HG03097 (cell line): ENCODE results near the gene GIPC3.

ENCODE experiments used
- ATAC-seq: cut with Tn5 transposase; IDR thresholded peaks from one replicate; pipeline ENCODE4 v1.9.1; 2021; ENCODE audit not compliant: unreplicated experiment, low FRiP score

The GIPC3 gene, protein sequence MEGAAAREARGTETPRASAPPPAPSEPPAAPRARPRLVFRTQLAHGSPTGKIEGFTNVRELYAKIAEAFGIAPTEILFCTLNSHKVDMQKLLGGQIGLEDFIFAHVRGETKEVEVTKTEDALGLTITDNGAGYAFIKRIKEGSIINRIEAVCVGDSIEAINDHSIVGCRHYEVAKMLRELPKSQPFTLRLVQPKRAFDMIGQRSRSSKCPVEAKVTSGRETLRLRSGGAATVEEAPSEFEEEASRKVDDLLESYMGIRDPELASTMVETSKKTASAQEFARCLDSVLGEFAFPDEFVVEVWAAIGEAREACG

DNA sequence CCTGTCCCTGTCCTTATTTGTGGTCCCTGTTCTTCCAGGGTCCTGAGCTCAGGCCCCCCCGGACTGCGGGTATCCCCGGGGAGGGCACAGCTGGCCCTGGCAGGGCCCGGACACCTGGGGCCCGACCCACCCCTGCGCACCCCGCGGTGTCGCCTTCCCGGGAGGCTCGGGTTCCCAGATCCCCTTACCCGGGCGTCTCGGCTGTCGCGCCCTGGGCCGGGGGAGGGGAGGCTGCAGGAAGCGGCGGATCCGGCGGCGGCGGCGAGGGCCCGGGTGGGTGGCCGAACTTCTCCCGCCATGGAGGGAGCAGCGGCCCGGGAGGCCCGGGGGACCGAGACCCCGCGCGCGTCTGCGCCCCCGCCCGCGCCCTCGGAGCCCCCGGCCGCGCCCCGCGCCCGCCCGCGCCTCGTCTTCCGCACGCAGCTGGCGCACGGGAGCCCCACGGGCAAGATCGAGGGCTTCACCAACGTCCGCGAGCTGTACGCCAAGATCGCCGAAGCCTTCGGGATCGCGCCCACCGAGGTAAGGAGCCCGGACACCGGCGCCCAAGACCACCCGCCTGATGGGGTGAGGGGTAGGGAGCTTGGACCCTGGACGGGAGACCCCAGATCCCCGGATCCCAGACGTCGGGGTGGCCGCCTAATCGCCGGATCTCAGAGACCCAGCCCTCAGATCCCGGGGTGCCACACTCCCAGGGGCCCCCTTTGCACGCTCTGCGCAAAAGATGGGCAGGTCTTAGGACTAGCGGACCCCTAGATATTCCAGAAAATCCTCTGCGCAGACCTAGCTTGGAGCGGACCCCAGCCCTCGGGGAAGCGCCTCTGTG lies at the start of gene GIPC3:
Gene GIPC3 (plus strand): TSS at position 178 of the 826 bp plus-strand sequence. CDS start 120 bp downstream, at position 298.
- no peak for ATAC-seq

DNA sequence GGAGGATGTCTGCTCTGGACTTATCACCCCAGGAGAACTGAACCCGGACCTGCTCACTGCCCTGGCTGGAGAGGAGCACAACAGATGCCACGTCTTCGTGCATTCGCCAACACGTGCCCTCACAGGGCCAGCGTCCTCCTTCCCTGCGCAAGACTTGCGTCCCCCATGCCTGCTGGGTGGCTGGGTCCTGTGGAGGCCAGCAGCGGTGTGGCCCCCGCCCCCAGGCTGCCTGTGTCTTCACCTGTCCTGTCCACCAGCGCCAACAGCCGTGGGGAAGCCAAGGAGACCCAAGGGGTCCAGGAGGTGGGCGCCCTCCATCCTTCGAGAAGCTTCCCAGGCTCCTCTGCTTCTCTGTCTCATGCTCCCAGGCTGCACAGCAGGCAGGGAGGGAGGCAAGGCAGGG lies 49.7 kb upstream of the GIPC3 start:
- ATAC-seq = no peak

DNA sequence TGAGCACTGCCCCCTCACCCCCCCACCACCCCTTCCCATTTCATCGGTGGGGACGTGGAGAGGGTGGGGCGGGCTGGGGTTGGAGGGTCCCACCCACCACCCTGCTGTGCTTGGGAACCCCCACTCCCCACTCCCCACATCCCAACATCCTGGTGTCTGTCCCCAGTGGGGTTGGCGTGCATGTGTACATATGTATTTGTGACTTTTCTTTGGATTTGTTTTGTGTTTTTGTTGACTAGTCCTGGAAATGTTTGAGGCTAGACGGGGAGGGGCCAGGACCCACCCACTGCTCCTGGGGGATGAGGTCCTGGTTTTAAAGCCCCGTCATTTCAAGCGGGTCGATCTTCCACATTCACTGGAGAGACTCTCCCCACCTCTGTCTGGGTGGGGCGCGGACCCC lies 49.3 kb upstream of the GIPC3 start:
- no peak for ATAC-seq

DNA sequence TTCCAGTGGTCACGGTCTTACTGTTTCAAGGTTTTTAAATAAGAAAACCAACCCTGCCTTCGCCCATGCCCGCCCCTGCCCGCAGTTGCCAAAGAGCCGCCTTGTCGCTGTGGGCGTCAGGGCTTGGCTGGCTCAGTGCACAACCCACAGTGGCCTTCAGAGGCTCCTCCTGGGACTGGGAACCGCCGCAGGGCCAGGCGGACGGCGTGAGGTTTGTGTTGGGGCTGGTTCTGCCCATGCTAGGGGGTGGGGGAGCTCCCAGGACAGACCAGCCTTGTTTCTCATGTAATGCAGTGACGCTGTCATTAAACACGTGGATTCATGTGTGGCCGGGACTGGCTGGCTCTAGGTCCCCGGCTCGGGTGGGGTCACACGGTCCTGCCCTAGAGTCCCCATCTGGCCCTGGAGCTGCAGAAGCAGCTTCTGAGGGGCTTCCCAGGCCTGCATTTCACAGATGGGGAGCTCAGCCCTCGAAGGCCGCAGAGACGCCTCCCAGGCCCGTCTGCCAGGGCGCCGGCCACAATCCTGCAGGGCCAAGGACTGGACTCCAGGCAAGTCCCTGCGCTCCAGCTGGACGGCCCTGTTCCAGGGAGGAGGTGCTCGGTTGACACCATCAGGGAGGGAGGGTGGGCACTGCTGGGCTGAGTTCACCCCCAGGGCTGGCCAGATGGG lies 48.7 kb upstream of the GIPC3 start:
- no peak for ATAC-seq

DNA sequence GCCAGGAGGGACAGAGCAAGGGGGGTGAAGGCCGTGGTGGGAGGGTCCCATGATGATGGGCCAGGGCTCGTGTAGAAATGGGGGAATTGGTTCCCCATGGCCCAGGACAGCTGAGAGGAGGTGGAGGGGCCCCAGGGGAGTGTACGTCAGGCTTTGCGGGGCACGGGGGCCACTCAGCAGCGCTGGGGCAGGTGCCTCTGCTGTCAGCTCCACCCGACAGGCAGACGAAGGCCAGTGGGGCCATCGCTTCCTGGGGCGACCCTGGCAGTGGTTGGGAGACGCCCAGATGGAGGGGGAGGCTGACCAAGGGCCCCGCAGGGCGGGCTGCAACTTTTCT lies 48.2 kb upstream of the GIPC3 start:
- no peak for ATAC-seq

DNA sequence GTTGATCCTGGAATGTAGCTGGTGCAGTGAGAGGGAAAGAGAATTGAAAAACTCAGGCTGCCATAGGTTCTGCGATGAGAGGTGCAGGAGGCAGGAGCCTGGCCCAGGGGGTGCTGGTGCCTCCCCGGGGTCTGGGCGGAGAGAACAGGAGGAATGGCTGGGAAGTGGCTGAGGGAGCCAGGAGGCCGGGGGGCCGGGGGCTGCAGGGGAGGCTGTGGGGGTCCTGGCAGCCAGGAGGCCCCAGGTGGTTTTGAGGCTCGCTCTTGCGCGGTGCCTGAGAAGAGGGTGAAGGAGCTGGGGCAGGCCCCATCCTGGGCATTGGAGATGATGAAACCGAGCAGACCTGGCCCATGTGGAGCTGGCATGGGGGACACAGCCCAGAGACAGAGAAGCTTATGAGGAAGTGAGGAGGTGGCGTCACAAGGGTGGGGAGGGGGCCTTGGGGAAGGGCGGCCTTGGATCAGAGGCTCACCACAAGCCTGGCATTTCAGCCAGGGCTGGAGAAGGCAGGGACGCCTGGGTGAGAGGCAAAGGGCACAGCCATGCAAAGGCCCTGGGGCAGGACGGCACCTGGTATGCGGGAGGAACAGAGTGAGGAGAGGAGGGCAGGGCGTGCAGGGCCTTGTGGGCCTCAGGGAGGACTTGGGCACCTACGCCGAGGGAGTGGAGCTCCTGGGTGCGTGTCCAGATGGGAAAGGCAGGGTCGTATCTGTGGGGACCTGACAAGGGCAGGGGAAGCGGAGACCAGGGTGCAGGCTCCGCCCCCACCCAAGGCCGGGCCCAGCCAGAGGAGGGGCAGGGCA lies 47.6 kb upstream of the GIPC3 start:
- ATAC-seq = no peak

DNA sequence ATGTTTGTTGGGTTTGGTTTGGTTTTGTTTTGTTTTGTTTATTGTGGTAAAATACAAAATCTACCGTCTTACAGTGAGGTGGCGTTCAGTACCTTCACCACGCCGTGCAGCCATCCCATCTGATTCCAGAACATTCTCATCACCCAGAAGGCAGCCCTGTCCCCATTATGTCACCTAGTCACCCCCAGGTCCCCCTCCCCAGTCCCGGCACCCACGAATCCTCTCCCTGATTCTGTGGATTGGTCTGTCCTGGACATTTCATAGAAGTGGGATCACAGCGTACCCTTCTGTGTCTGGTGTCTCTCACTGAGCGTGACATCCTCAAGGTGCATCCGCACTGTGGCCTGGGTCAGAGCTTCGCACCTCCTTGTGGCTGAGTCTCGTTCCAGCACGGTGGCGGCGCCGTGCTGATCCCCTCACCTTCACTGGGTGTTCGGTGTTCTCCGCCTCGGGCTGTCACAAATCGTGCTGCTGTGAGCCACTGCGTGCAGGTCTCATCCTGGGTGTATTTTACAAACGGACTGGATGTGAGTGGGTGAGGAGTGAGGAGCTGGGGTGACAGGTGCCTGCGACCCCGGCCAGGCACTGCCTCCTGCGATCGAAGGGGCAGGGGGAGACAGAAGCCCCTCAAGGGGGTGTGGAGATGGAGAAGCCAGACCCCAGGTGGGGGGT lies 46.9 kb upstream of the GIPC3 start:
- no peak for ATAC-seq

DNA sequence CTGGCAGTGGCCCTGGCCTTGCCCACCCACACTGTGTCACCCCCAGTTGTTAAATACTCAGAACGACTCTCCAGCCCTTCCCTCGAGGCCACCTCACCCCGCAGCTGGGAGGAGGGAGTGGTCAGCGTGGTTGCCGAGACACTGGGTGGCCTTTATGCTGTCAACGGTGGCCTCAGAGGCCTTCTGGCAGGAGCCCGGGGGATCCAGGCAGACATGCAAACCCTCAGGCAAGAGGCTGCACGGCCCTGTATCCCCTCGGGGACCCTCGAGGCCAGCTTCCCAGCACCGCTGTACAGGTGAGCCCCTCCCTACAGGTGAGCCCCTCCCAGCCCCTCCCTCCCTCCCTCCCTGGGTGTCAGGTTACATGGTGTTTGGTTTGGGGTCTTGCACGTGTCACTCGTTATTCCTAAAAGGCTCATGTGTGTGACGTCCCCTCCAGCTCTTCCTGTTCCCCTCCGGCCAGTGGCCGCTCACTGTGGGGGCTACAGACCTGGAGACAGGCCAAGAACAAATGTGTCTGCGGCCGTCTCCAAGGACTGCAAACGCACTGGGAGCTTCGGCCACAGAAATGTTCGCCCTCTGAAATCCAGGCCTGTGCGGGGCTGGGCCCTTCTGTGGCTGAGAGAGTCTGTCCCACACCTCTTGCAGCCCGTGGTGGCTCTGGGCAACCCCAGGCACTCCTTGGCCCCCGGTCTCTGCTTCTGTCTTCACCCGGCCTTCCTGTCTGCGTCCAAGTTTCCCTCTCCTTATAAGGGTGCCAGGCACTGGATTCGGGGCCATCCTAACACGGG lies 46.1 kb upstream of the GIPC3 start, which contains the start of gene TEKTIP1:
Gene TEKTIP1 (plus strand): TSS at position 210 of the 791 bp plus-strand sequence. CDS start 4 bp downstream, at position 214.
- no peak for ATAC-seq

DNA sequence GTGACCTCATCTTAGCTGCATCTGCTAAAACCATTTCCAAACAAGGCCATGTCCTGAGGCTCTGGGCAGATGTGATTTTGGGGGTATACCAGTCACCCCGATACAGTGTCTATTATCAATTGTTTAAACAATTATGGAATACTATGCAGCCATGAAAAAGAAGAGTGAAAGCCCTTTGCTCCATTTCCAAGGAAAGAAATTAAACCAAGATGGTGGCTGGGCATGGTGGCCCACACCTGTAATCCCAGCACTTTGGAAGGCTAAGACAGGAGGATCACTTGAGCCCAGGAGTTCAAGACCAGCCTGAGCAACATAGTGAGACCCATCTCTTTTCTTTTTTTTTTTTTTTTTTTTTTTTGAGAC lies 45.5 kb upstream of the GIPC3 start:
- no peak for ATAC-seq

DNA sequence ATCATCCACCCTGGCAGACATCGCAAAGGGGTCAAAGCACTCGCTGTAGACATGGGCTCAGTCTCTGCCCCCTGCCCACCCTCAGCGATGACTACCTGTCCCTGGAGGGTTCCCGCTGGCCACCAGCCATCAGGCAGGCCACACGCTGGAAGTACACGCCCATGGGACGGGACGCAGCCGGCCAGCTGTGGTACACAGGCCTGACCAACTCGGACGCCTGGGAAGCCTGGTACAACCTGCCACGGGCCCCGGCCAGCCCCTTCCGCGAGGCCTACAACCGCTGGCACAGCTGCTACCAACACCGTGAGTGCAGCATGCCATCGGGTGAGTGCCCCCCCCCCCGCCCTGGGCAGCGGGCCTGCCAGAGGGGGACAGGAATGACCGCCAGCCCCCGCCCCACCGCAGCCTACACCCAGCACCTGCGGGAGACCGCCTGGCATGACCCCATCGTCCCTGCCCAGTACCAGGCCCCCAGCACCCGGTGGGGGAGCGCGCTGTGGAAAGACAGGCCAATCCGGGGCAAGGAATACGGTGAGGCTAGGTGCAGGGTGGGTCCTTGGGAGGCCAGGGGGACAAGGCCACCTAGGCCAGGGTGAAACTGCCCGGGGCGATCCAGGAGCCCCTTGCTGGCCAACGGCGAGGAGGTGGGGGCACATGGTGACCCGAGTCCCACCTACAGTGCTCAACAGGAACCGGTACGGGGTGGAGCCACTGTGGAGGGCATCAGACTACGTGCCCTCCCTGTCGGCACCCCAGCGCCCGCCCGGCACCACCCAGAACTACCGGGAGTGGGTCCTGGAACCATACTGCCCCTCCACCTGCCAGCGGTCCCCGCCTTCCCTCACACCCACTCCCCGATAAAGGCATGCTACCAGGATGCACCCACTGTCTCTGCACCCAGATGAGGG lies 41.9 kb upstream of the GIPC3 start:
- no peak for ATAC-seq

DNA sequence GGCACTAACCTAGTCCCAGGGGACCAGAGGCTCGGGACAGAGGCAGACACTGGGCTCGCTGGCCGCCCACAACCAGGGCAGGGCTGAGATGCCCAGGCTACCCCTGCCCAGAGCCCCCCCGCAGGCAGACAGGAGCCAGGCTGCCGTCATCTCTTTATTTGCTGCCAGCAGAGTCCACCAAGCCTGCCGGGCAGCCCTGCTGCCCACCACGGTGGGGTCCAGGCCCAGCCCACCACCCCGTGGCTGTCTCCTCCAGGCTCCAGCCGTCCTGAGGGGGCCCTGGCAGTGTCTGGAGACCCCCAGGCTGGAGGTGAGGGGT lies 41.3 kb upstream of the GIPC3 start:
- no peak for ATAC-seq

DNA sequence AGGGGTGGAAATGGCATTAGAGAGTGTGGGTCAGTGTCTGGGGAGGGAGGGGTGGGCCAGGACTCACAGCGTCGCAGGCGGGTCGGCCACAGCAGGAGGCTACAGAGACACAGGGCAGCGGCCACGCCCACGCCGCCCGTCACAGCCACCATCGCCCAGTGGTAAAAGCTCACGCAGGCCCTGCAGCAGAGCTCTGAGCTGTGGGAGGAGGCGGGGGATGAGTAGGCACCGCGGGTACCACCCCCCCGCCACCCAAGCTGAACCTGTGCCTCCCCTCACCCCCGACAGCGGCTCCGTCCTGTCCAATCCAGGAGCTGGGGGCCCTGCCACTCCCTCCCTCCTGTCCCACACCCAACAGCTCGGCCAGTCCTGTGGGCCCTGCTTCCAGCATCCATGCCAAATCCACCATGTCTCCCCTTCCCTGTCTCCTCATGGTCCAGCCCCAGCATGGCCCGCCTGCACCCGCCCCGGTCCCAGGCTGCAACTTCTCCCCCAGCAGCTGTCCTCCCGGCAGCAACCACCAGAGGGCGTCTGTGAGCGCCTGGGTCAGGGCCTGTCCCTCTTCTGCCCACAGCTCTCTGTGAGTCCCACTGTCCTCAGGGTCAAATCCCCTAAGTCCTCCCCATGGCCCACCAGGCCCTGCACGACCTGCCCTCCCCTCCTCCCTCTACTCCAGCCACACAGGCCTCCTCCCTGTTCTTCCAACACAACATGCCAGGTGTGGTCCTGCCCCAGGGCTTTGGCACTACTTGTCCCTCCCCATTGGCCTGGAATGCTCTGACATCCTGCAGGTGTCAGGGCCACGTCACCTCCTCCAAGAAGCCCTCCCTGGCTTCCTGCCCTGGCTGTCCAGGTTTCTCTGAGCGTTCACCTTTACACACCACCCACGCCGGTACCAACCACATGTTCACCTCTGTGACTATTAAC lies 40.3 kb upstream of the GIPC3 start:
- no peak for ATAC-seq

DNA sequence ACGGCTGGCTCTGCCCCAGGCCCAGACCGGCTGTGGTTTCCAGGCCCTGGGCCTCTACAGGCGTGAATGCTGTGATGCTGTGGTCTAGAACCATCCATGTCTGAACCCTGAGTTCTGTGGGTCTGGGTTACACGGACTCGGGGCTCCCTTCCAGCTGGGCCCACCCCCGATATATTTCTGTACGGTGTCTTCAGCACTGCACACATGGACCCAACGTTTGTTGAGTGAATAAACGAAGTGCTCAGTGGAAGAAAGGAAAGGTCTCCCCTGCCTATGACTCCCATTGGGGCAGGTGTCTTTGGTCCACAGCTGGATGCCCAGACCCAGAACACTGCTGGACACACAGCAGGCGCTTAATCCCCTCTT lies 39.6 kb upstream of the GIPC3 start:
- ATAC-seq = no peak

DNA sequence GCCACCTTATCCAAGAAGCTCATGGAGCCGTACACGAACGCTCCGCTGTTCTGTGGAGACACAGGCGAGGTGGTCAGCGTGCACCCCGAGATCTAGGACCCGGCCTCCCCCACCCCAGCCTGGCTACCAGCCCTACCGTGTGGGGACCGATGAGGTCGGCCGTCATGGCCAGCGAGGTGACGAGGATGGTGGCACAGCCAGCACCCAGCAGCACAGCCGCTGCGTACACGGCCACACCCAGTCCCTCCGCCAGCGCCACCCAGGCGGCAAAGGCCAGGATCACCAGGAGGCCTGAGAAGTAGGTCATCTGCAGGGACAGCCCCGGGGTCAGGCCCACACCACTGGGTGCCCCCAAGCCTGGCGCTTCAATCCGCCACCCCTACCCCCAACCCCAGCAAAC lies 39.2 kb upstream of the GIPC3 start:
- no peak for ATAC-seq

DNA sequence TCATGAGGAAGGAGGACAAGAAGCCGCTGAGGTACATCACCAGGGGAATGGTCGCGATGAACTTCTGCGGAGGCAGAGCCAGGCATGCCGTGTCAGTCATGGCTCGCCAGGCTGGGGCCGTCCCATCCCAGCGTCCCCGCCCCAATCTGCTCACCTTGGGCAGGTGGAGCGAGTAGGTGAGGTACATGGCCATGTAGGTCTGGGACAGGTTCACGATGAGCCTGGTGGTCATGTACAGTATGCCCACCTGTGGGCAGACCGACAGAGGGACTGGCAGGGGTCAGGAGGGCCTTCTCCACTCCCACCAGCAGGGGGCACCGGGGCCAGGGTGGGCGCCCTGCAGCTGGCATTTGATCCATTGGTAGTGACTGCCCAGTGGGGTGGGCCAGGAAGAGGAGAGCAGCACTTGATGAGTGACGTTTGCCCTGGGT lies 38.0 kb upstream of the GIPC3 start:
- no peak for ATAC-seq

DNA sequence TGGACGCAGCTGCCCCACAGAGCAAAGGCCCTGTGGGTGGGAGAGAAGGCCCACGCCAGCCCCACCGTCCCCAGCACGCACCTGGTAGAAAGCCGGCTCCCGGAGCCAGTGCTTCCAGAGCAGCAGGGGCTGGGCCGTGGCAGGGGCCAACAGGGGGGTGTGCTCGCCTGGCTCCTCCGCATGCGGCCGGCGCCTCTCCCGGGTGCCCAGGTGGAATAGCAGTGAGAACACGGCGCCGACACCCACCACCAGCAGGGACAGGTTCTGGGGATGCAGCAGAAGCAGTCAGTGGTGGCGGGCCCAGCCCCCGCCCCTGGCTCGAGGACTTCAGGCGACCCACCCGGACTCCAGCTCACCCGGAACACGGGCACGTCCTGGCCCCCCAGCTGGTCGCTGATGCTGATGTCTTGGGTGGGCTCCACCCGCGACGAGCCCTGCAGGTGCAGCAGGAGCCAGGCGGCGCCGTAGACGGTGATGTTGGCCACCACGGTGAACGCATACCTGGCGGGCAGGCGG lies 37.5 kb upstream of the GIPC3 start:
- ATAC-seq = no peak

DNA sequence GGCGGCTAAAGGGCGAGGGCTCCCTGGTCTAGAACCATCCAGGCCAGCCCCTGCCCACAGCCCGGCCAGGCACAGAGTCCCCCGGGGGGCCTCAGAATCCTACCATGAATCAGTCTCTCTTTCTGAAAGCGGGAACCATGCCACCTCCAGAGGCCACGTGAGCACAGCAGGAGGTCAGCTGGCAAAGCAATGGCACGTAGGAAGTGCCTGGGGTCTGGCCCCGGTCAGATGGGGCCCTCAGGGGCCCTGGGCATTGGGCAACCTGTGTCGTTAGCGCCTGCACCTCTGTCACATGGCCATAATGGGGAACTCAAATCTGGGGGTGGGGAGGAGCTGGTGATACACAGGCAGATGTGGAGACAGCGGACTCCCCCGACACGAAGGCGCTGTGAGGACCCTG lies 36.7 kb upstream of the GIPC3 start:
- no peak for ATAC-seq
